HG02798 (cell line): ENCODE data around the gene NABP2.
"Not testable (repeated sequence)": the region's sequence is repeated elsewhere in the genome, so short reads cannot be mapped to it uniquely, and the experiment has no call there.

Experiments
- ATAC-seq: cut with Tn5 transposase; IDR thresholded peaks from one replicate; pipeline ENCODE4 v1.9.1; 2021; ENCODE audit warnings: mild to moderate bottlenecking; ENCODE audit not compliant: unreplicated experiment, poor library complexity

Gene NABP2

GRCh38 chr12:56241424-56242303 lies 17.5 kb downstream of the NABP2 start:
- ATAC-seq, result no peak

GRCh38 chr12:56242986-56243385 lies 18.8 kb downstream of the NABP2 start:
- ATAC-seq, result no peak

DNA sequence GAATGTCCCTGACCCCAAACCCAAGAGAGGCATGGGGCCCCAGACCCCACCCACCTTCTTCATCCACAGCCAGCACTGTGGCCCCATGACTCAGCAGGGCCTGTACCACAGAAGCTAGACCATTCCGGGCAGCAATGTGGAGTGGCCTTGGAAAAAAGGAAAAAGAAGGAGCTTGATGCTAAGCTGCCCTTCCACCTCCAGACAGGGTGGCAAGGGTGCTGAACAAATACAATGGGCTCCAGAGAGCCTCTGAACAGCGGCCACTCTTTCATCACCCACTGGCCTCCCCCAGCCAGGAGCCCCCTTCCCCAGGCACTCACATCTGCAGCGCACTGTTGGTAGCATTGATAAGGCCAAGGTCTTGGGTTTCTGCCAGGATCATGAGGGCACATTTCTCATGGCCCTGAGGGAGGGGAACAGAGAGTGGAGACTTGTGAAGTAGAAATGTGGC lies 19.6 kb downstream of the NABP2 start:
- no peak for ATAC-seq

DNA sequence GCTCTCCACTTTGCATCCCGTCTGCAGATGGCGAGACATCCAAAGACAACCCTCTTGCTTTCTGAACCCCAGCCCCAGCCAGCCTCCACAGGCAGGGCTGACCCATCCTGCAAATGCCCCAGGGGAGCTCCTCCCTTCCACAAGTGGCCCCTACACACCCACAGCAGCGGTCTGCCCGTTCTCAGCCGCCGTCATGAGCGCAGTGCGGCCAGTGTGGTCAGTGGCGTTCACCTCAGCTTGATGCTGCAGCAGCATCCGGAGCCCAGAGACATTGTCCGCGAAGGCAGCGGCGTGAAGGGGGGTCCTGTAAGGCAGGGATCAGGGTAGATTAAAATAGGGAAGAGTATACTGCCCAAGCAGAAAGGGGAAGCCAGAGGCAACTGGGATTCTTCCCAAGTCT lies 20.4 kb downstream of the NABP2 start:
- ATAC-seq, result no peak

GRCh38 chr12:56247923-56248322 lies 23.8 kb downstream of the NABP2 start:
- no peak for ATAC-seq

DNA sequence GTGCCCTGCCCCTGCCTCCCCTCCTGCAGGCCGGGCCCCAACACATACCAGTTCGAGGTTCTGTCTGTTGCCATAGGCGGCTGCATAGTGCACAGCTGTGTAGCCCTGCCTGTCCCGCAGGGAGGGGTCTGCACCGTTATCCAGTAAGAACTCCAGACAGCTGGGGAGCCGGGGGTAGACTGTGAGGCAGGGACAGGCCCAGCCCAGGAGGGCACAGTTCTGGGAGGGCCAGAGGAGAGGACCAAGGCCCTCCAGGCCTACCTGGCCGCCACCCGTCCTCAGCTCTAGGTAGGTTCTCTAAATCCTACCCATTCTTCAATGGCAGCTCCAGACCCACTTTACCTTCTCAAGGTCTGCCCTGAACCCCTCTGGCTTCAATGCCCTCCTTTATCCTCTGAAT lies 24.6 kb downstream of the NABP2 start:
- no peak for ATAC-seq

- ATAC-seq, result no peak
Observed at GRCh38 chr12:56252649-56253048, 28.5 kb downstream of the NABP2 start.

DNA sequence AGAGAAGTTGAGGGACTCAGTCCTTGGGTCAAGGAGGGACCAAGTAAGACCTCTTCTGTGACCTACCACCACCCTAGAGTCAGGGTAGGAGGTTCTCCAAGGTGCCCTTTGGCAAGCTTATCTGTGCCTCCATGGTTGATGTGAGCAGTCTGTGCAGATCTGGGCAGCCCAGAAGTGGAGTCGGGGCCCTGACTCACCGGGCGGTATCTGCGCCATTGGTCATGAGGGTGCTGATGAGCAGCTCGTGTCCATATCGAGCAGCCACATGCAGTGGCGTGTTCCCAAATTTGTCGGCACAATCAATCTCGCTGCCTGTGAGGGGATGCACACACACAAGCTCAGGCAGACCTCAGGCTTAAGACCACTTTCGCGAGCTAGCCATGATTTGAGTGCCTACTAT lies 28.9 kb downstream of the NABP2 start:
- no peak for ATAC-seq

GRCh38 chr12:56255671-56256070 lies 31.5 kb downstream of the NABP2 start:
- ATAC-seq, result no peak

GRCh38 chr12:56256326-56256960 lies 32.3 kb downstream of the NABP2 start:
- no peak for ATAC-seq

- no peak for ATAC-seq
Observed at GRCh38 chr12:56257071-56257470, 32.9 kb downstream of the NABP2 start.

- ATAC-seq, result peak; percentile 10
Observed at GRCh38 chr12:56257491-56258067, 33.4 kb downstream of the NABP2 start.

- ATAC-seq, result peak; percentile 93
Observed at GRCh38 chr12:56258068-56258819, 34.1 kb downstream of the NABP2 start, which contains the start of gene ANKRD52. TSS of gene ANKRD52 (minus strand) at chr12:56258384. CDS start at chr12:56258269, 115 bp downstream.

DNA sequence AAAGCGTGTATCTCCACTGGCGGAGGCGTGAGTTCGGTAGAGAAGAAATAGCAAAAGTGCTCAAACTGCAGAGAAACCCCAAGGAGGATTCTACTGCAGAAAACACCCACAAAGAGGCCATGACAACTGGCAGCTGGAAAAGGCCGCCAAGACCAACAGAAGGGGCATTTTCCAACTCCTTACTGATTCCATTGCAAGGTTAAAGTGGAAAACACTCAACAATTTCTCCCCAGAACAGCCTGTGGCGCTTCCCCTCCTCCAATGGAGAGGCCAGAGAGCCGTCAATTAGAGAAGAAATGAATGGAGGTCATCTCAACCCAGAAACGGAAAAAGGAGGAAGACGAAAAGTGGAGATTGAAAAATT lies 34.7 kb downstream of the NABP2 start:
- no peak for ATAC-seq

GRCh38 chr12:56260380-56260779 lies 36.2 kb downstream of the NABP2 start:
- no peak for ATAC-seq

GRCh38 chr12:56260921-56261320 lies 36.8 kb downstream of the NABP2 start:
- no peak for ATAC-seq

DNA sequence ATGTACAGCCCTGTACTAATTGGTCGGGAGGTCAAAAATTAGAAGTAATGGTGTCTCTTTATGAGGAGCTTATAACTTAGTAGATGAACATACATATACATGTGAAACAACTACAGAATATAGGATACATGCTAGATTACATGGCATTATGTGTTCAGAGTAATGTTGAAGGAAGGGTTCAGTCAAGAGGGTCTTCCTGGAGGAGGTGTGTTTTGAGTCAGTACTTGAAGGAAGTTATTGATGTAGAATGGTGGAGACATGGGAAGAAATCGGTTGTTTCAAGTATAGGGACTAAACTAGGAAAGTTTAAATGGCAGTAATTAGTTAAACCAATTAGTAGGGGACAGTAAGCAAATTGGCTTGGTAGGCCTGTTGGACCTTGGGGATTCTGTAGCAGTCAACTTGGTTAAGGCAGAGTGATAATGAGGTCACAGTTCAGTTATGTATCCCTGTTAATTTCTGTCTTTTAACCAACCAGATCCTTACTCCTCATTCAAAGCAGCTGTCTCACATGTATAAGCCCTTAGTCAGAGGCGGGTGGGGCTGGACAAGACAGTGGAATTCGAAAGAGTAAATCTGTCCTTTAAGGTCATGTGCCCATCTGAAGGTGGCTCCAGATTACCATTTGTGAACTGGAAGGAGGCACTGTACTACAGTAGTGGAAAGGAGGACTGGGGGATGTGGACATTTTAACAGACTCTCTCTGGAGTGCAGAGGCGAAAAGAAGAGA lies 37.5 kb downstream of the NABP2 start:
- no peak for ATAC-seq

- not testable (repeated sequence) for ATAC-seq
Observed at GRCh38 chr12:56262955-56263354, 38.8 kb downstream of the NABP2 start.

DNA sequence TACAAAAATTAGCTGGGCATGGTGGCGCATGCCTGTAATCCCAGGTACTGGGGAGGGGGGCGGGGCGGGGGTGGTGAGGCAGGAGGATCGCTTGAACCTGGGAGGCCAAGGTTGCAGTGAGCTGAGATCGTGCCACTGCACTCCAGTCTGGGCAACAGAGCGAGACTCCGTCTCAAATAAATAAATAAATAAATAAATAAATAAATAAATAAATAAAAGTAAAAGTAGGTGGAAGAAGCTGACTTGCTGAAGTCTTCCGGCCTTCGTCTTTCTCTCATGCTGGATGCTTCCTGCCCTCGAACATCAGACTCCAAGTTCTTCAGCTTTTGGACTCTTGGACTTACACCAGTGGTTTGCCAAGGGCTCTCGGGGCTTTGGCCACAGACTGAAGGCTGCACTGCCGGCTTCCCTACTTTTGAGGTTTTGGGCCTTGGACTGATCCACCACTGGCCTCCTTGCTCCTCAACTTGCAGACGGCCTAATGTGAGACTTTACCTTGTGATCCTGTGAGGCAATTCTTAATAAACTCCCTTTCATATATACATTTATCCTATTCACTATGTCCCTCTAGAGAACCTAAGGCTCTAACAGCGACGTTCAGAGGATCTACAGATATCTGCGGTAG lies 42.0 kb downstream of the NABP2 start:
- ATAC-seq, result not testable (repeated sequence)
